Measurements from ENCODE around the gene TRAPPC5. TPM values are rescaled to one million over a fixed set of nuclear protein-coding genes. Genes with fewer than 3 reads are reported as not detected.

The TRAPPC5 gene
- 47.4 and 68.5 TPM in 2 replicates for total RNA-seq

GRCh38 chr19:7680606-7681339 is at the start of gene TRAPPC5:
Gene TRAPPC5 (plus strand): TSS chr19:7680833. CDS start chr19:7682254, 1,421 bp downstream.

GRCh38 chr19:7633698-7634097 is 46.9 kb upstream of the TRAPPC5 start, which contains the start of gene PCP2:
Gene PCP2 (minus strand): TSS chr19:7633719. CDS start chr19:7633457, 262 bp downstream.

GRCh38 chr19:7636691-7637373 is 43.8 kb upstream of the TRAPPC5 start, which contains the start of gene STXBP2:
Gene STXBP2 (plus strand): TSS chr19:7637110. CDS start chr19:7637150, 40 bp downstream.

GRCh38 chr19:7668842-7669241 is 11.8 kb upstream of the TRAPPC5 start, which contains the start of gene RETN:
Gene RETN (plus strand): TSS chr19:7669049. CDS start chr19:7669327, 278 bp downstream.

GRCh38 chr19:7676854-7677253 is 3.8 kb upstream of the TRAPPC5 start, which contains the start of gene MCEMP1:
Gene MCEMP1 (plus strand): TSS chr19:7677090. CDS start chr19:7677121, 31 bp downstream.

GRCh38 chr19:7701654-7702457 is 21.2 kb downstream of the TRAPPC5 start, which contains the start of gene FCER2:
Gene FCER2 (minus strand): TSS chr19:7702131. CDS start chr19:7699760, 2,371 bp downstream.

GRCh38 chr19:7732045-7732444 is 51.4 kb downstream of the TRAPPC5 start, which contains the start of gene CLEC4G:
Gene CLEC4G (minus strand): TSS chr19:7732110. CDS start chr19:7732102, 8 bp downstream.

Other genes with a start within 250 kb of the TRAPPC5 start
- gene PEX11G, start 191.8 kb upstream of the TRAPPC5 start, total RNA-seq, result 1.6 and 1.7 TPM in 2 replicates
- 26.2 and 44.4 TPM in 2 replicates for gene ZNF358, start 164.7 kb upstream of the TRAPPC5 start, total RNA-seq
- gene MCOLN1, start 158.2 kb upstream of the TRAPPC5 start, total RNA-seq, result 9.1 and 9.3 TPM in 2 replicates
- gene PNPLA6, start 145.1 kb upstream of the TRAPPC5 start, total RNA-seq, result 151 and 181 TPM in 2 replicates
- gene CAMSAP3, start 85.0 kb upstream of the TRAPPC5 start, total RNA-seq, result 0.33 TPM in 1 of 2 replicates, not detected in the other
- 39.1 and 46.1 TPM in 2 replicates for gene XAB2, start 51.3 kb upstream of the TRAPPC5 start, total RNA-seq
- 6.2 and 8.8 TPM in 2 replicates for gene PET100, start 51.0 kb upstream of the TRAPPC5 start, total RNA-seq
- not detected in 2 replicates for gene PCP2, start 47.1 kb upstream of the TRAPPC5 start, total RNA-seq
- 29.4 and 29.8 TPM in 2 replicates for gene STXBP2, start 43.7 kb upstream of the TRAPPC5 start, total RNA-seq
- gene RETN, start 11.8 kb upstream of the TRAPPC5 start, total RNA-seq, result not detected in 2 replicates
- not detected in 2 replicates for gene MCEMP1, start 3.7 kb upstream of the TRAPPC5 start, total RNA-seq
- gene FCER2, start 21.3 kb downstream of the TRAPPC5 start, total RNA-seq, result not detected in 2 replicates
- not detected in 2 replicates for gene CLEC4G, start 51.3 kb downstream of the TRAPPC5 start, total RNA-seq
- gene CD209, start 66.7 kb downstream of the TRAPPC5 start, total RNA-seq, result not detected in 2 replicates
- gene CLEC4M, start 82.4 kb downstream of the TRAPPC5 start, total RNA-seq, result not detected in 2 replicates
- gene EVI5L, start 149.4 kb downstream of the TRAPPC5 start, total RNA-seq, result 13.7 and 21.6 TPM in 2 replicates
- gene PRR36, start 193.6 kb downstream of the TRAPPC5 start, total RNA-seq, result not detected in 2 replicates
- 1.1 and 1.3 TPM in 2 replicates for gene LRRC8E, start 207.7 kb downstream of the TRAPPC5 start, total RNA-seq
- gene MAP2K7, start 223.0 kb downstream of the TRAPPC5 start, total RNA-seq, result 12.5 and 13.7 TPM in 2 replicates
- gene TGFBR3L, start 234.0 kb downstream of the TRAPPC5 start, total RNA-seq, result 0.29 and 2.0 TPM in 2 replicates
- gene SNAPC2, start 239.5 kb downstream of the TRAPPC5 start, total RNA-seq, result 21.2 and 21.8 TPM in 2 replicates
- 10.1 and 23.5 TPM in 2 replicates for gene CTXN1, start 245.3 kb downstream of the TRAPPC5 start, total RNA-seq